GM12874 (cell line): ENCODE results near the gene CRHR2.

Source experiments
- TF ChIP-seq, protein P1 (sequence below): IDR thresholded peaks from 2 replicates; pipeline ENCODE4 v1.5.1; 2011; ENCODE audit warnings: low read depth, mild to moderate bottlenecking, control low read depth, low read length, moderate library complexity; ENCODE audit not compliant: insufficient read depth

CRHR2 gene

DNA sequence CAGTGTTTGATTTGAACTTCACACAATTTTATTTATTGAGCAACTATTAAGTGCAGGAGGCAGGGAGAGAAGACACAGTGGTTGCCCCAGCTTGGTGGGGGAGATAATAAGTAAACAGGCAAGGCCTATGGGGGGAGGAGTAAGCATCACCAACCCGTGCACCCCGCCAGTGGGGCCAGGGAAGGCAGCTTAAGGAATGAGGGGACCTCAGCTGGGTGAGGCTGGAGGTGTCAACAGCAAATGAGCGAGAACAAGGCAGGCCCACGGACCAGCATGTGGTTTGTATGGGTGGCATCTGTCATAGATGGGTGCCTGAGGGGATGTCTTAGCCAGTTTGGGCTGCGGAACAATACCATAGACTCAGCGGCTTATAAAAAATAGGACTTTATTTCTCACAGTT is 24.1 kb upstream of the CRHR2 start:
- TF ChIP-seq, protein P1, sequence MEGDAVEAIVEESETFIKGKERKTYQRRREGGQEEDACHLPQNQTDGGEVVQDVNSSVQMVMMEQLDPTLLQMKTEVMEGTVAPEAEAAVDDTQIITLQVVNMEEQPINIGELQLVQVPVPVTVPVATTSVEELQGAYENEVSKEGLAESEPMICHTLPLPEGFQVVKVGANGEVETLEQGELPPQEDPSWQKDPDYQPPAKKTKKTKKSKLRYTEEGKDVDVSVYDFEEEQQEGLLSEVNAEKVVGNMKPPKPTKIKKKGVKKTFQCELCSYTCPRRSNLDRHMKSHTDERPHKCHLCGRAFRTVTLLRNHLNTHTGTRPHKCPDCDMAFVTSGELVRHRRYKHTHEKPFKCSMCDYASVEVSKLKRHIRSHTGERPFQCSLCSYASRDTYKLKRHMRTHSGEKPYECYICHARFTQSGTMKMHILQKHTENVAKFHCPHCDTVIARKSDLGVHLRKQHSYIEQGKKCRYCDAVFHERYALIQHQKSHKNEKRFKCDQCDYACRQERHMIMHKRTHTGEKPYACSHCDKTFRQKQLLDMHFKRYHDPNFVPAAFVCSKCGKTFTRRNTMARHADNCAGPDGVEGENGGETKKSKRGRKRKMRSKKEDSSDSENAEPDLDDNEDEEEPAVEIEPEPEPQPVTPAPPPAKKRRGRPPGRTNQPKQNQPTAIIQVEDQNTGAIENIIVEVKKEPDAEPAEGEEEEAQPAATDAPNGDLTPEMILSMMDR, result no peak

DNA sequence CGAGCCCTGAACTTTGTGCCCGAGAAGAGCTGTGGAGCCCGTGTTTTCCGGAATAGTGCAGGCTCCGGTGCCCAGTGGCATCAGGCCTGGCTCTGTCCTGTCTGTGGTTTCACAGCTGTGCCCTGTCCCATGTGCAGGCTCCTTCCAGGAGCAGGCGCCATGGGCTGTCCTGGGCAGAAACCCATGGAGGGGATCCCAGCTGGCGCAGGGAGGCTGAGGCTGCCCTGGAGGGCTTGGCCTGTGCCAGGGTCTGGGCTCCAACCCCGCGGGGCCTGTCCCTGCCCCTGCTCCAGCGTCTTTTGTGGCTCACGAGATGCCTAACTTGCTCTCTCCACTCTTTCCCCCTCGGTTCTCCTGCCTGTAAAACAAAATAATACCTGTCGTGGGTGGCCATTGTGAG is 23.3 kb upstream of the CRHR2 start:
- TF ChIP-seq, protein P1, result no peak

DNA sequence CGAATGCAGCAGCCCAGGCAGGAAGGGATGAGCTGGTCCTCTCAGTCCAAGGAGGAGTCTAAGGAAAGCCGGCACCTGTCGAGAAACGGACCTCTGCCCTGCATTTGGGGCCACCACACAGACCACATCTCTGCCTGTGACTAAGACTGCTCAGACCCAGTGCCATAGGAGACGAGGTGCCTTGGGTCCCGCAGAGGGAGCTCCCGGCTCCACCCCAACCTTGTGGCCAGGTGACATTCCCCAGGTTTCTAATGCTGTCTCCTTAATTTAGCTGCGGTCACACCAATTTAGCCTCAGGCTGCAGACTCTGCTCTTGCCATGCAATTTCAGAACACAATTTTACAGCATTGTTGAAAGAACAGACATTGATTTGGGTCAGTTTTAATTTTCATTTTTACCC is 22.8 kb upstream of the CRHR2 start:
- TF ChIP-seq, protein P1, result no peak

DNA sequence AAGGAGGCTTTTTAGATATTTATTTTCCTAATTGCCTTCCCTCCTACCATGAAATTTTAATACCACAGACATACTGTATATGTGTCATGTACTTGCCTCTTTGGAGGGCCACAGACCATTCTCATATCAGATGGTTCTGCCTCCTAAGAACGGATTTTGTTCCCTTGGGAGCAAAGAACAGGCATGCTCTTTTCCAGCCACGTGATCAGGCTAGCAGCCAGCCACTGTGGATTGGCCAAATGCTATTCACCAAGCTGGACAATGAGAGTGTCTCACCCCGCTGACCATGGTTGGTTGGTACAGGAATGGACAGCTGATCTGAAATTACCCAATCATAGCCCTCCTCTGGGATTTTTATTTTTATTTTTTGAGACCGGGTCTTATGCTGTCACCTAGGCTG is 21.5 kb upstream of the CRHR2 start:
- TF ChIP-seq, protein P1, result no peak

DNA sequence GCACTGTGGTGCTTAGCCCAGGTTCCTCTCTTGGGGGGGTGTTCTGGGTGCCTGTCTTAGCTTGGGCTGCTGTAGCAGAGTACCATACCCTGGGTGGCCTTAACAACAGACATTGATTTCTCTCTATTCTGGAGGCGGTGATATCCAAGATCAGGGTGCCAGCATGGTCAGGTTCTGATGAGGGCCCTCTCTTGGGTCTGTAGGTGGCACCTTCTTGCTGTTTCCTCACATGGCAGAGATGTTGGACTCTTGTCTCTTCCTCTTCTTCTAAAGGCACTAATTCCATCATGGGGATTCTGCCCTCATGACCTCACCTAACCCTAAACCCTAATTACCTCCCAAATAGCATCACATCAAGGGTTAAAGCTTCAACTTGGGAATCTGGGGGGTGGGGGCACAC is 19.9 kb upstream of the CRHR2 start:
- TF ChIP-seq, protein P1, result peak; percentile 29; the same call in 1 of the 2 replicates

DNA sequence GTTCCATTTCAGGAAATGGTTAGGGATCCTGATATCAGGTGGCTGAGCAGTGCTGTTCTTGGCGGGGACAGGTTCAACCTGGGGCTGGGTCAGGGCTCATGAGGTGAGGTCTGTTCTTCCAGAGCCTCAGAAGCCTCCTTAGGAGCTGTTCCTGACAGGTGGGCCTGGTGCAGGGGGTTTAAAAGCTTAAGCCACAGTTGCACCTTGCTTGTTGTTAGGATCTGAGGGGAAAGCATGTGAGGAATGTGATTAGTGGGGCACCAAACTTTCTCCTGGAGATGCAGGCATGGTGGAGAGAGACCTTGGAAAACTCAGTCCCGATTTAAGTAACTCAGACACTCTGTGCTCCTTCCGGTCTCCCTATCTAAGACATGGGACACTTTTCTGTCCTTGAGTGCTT is 18.7 kb upstream of the CRHR2 start:
- TF ChIP-seq, protein P1, result no peak

DNA sequence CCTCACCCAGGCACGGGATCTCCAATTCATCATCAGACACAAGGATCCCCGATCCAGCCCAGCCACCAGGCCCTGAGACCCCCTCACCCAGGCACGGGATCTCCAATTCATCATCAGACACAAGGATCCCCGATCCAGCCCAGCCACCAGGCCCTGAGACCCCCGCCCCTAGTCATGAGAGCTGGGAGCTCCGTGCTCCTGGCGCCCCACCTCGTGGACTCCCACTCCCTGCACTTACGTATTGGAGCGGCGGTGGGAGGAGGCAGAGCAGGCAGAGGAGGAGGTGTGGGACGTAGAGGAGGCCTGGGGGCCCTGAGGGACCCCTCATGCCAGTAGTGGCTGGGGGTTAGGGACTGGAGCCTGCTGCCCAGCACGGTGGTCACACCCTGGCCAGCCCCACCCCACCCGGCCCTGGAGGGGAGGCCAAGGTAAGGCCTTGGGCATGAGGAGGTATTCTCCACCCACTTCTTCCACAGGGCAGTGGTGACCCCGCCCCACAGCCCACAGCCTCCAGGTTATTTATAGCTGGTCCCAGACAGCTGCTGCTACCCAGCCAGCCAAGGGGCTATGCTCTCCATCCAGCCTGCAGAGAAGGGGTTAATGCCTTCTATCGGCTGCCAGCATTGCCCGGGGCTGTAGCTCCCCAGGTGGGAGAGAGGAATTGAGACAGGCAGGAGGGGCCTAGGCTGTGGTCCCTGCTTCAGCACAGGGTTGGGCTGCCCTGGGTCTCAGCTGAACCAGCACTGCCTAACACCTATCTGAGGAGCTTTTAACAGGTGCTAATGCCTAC is 17.6 kb upstream of the CRHR2 start:
- TF ChIP-seq, protein P1, result no peak

DNA sequence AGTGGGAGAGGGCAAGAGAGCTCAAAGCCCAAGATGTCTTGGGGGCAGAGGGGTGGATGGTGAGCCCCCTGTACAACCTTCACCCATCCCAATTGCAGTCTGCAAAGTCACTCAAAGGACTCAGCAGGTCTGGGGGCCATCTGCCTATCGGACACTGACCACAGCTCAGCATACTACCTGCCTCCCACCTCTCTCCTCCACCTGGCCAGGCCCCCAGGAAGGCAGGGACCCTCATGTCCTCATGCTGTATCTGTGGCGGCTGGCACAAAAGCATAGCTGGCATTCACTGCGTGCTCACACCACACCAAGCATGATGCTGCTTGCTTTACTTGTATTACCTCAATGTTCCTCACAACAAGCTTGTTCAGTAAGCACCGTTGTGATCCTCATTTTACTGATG is 16.2 kb upstream of the CRHR2 start:
- TF ChIP-seq, protein P1, result no peak
